ENCODE measurements around the gene TMEM184A. TPM values are rescaled to one million over a fixed set of nuclear protein-coding genes. Genes with fewer than 3 reads are reported as not detected.
A peak's percentile ranks its signal among the peaks of the same experiment; 100 is the strongest.

Gene TMEM184A
- total and polyA plus RNA-seq, 2 donors (not counting 1 experiment from before 2014, with no cell fraction given) = not detected

- peak overlapping the region; percentile 83 for H3K4me3 Mint-ChIP-seq
- Histone ChIP-seq H2AFZ (ENCODE audit: insufficient read depth, low read depth, low read length, poor library complexity, severe bottlenecking) (peak overlapping the region; percentile 91), H3K4me1 (ENCODE audit: control insufficient read depth in 2 of 2, insufficient read depth in 2 of 2, low read length in 2 of 2) (peaks cover 12 to 24% of the 10 kb centered on the region in 2 donors), H3K79me2 (ENCODE audit: control insufficient read depth, insufficient read depth, low read length) (no peaks in the 10 kb centered on the region), H3K27me3 (replicated peaks in 1 of 4; ENCODE audit: control extremely low read depth in 1 of 4, control insufficient read depth in 3 of 4, insufficient read depth in 4 of 4, low read length in 3 of 4) (no peaks in the 10 kb centered on the region), H3K9me3 (ENCODE audit: control extremely low read depth in 1 of 3, control insufficient read depth in 2 of 3, insufficient read depth in 1 of 3, low read length in 2 of 3) (no peaks in the 10 kb centered on the region), H3K36me3 (replicated peaks in 1 of 2; ENCODE audit: control extremely low read depth in 1 of 2, control insufficient read depth in 1 of 2, extremely low read depth in 1 of 2, insufficient read depth in 2 of 2, low read length in 1 of 2) (peaks cover 0 to 6% of the 10 kb centered on the region in 2 experiments), H3K4me2 (replicated peaks; ENCODE audit: low read depth, low read length, poor library complexity, severe bottlenecking) (peak overlapping the region; percentile 77), H4K20me1 (ENCODE audit: control insufficient read depth, insufficient read depth, low read length, poor library complexity, severe bottlenecking) (no peaks in the 10 kb centered on the region), H3K4me3 (ENCODE audit: control extremely low read depth in 1 of 5, extremely low read depth in 1 of 5, insufficient read depth in 1 of 5, low read depth in 2 of 5, low read length in 4 of 5) (peak overlapping the region in 4 of 5 experiments; percentile 78 to 87 (median 81)), H3K27ac (ENCODE audit: low read length in 2 of 2) (peak overlapping the region in 1 of 2 donors; percentile 89), H3K9ac (ENCODE audit: low read length) (peak overlapping the region; percentile 88)
- peak overlapping the region; percentile 63 for H3K27ac Mint-ChIP-seq
- H3K27me3 Mint-ChIP-seq = no peaks in the 10 kb centered on the region
- 18% methylated on average over 25 of the region's 27 CpGs for WGBS (ENCODE audit: insufficient coverage)
- ATAC-seq (ENCODE audit: low read depth) = no peak
- intact Hi-C loops (cut with micrococcal nuclease) = loop anchor here (1.0 kb wide), 2 partner anchors 39 to 65 kb away; partner anchors contain the start of genes INTS1 and MAFK
- TF ChIP-seq EZH2 (IDR thresholded peaks at IDR 0.05; ENCODE audit: borderline replicate concordance, insufficient read depth, low read depth, low read length, poor library complexity, severe bottlenecking) (no peak), CTCF (IDR thresholded peaks at IDR 0.05) (no peak)
- ChIA-PET CTCF (interaction anchor here (1.0 kb wide), 2 partner anchors 10 to 777 kb away, joined by 3 read pairs; no protein-coding TSS in a partner anchor), POLR2A (interaction anchor here (0.7 kb wide), 1 partner anchor 1141 kb away, joined by 3 read pairs; no protein-coding TSS in a partner anchor)
- H3K9me3 Mint-ChIP-seq (ENCODE audit: insufficient read depth) = no peaks in the 10 kb centered on the region
- H3K4me1 Mint-ChIP-seq = peaks cover 20% of the 10 kb centered on the region
- no peak for DNase-seq
Observed at GRCh38 chr7:1569440-1569832, 13.4 kb upstream of the TMEM184A start.

GRCh38 chr7:1569016-1569415 is 13.0 kb upstream of the TMEM184A start:
- CTCF ChIA-PET = no interaction called here
- Histone ChIP-seq H3K79me2 (ENCODE audit: control insufficient read depth, insufficient read depth, low read length) (no peaks in the 10 kb centered on the region), H3K4me3 (ENCODE audit: control extremely low read depth in 1 of 5, extremely low read depth in 1 of 5, insufficient read depth in 1 of 5, low read depth in 2 of 5, low read length in 4 of 5) (peak overlapping the region in 4 of 5 experiments; percentile 78 to 87 (median 81)), H3K27me3 (replicated peaks in 1 of 4; ENCODE audit: control extremely low read depth in 1 of 4, control insufficient read depth in 3 of 4, insufficient read depth in 4 of 4, low read length in 3 of 4) (no peaks in the 10 kb centered on the region), H3K36me3 (replicated peaks in 1 of 2; ENCODE audit: control extremely low read depth in 1 of 2, control insufficient read depth in 1 of 2, extremely low read depth in 1 of 2, insufficient read depth in 2 of 2, low read length in 1 of 2) (peaks cover 0 to 6% of the 10 kb centered on the region in 2 experiments), H3K4me1 (ENCODE audit: control insufficient read depth in 2 of 2, insufficient read depth in 2 of 2, low read length in 2 of 2) (peaks cover 12 to 24% of the 10 kb centered on the region in 2 donors), H2AFZ (ENCODE audit: insufficient read depth, low read depth, low read length, poor library complexity, severe bottlenecking) (no peak overlapping the region), H3K9ac (ENCODE audit: low read length) (peak overlapping the region; percentile 88), H4K20me1 (ENCODE audit: control insufficient read depth, insufficient read depth, low read length, poor library complexity, severe bottlenecking) (no peaks in the 10 kb centered on the region), H3K4me2 (replicated peaks; ENCODE audit: low read depth, low read length, poor library complexity, severe bottlenecking) (peak overlapping the region; percentile 77), H3K9me3 (ENCODE audit: control extremely low read depth in 1 of 3, control insufficient read depth in 2 of 3, insufficient read depth in 1 of 3, low read length in 2 of 3) (no peaks in the 10 kb centered on the region), H3K27ac (ENCODE audit: low read length in 2 of 2) (peak overlapping the region in 1 of 2 donors; percentile 89)
- peak overlapping the region; percentile 63 for H3K27ac Mint-ChIP-seq
- no peak for TF ChIP-seq EZH2 (IDR thresholded peaks at IDR 0.05; ENCODE audit: borderline replicate concordance, insufficient read depth, low read depth, low read length, poor library complexity, severe bottlenecking)
- TF ChIP-seq CTCF (IDR thresholded peaks at IDR 0.05) = no peak
- H3K4me3 Mint-ChIP-seq = peak overlapping the region; percentile 83
- ATAC-seq (ENCODE audit: low read depth) (no peak), DNase-seq (no peak)
- intact Hi-C loops (cut with micrococcal nuclease) = loop anchor here (1.0 kb wide), 2 partner anchors 39 to 65 kb away; partner anchors contain the start of genes INTS1 and MAFK
- POLR2A ChIA-PET = interaction anchor here (0.7 kb wide), 1 partner anchor 1142 kb away, joined by 3 read pairs; no protein-coding TSS in a partner anchor
- peaks cover 20% of the 10 kb centered on the region for H3K4me1 Mint-ChIP-seq
- no peaks in the 10 kb centered on the region for H3K9me3 Mint-ChIP-seq (ENCODE audit: insufficient read depth)
- 76% methylated on average over 12 of the region's 13 CpGs for WGBS (ENCODE audit: insufficient coverage)
- H3K27me3 Mint-ChIP-seq = no peaks in the 10 kb centered on the region

All from B cell (primary cell).